Panc1 (cell line): ENCODE results near the gene PML. TPM values are rescaled to one million over a fixed set of nuclear protein-coding genes. Genes with fewer than 3 reads are reported as not detected.
"Not testable (repeated sequence)": the region's sequence is repeated elsewhere in the genome, so short reads cannot be mapped to it uniquely, and the experiment has no call there.

Experiments used
- ATAC-seq: fragments of 200-7000 bp; cut with Tn5 transposase; 2 replicates; pipeline ENCODE4 v1.9.1; 2020; ENCODE audit warnings: mild to moderate bottlenecking, moderate library complexity
- BruUV-seq: library from RNA; stranded (reverse); fragments of 400-500 nt; replicated peaks from 2 replicates; lab custom pipeline; 2021; lab: Mats Ljungman, UMichigan
- CTCF ChIA-PET: fragments of 300-600 bp; sonication (Branson Sonifier 250); formaldehyde crosslinking; loops from one replicate; lab custom pipeline; 2022; ENCODE audit warnings: antibody characterized with exemption; lab: Charles Lee
- POLR2A ChIA-PET: fragments of 300-600 bp; sonication (Branson Sonifier 250); formaldehyde crosslinking; loops from one replicate; lab custom pipeline; 2022; ENCODE audit warnings: antibody characterized with exemption; lab: Charles Lee
- DNase-seq: peaks from one replicate; pipeline ENCODE4 v3.0.0-alpha.2; 2010; ENCODE audit warnings: low read depth, low spot score
- H3K27ac ChIP-seq: 2 replicates; pipeline ENCODE4 v1.5.1; 2011; ENCODE audit warnings: mild to moderate bottlenecking, low read length, inconsistent platforms
- H3K27me3 ChIP-seq: fragments of 200-500 bp; sonication (Bioruptor generic); 2 replicates; pipeline ENCODE4 v1.6.0; 2014; ENCODE audit warnings: low read length, inconsistent platforms; ENCODE audit not compliant: control insufficient read depth, insufficient read depth
- H3K36me3 ChIP-seq: fragments of 200-500 bp; sonication (Bioruptor generic); 2 replicates; pipeline ENCODE4 v1.5.1; 2014; ENCODE audit warnings: inconsistent platforms, mild to moderate bottlenecking, low read length, moderate library complexity; ENCODE audit not compliant: control insufficient read depth, insufficient read depth
- H3K4me1 ChIP-seq: 2 replicates; pipeline ENCODE4 v1.5.1; 2011; ENCODE audit warnings: inconsistent platforms, mild to moderate bottlenecking, low read length, moderate library complexity; ENCODE audit not compliant: control insufficient read depth, insufficient read depth
- H3K4me3 ChIP-seq, 2 experiments: 2 replicates each; pipeline ENCODE4 v1.5.1; 2011 to 2012; ENCODE audit warnings: low read depth in 2 of 2, low read length in 2 of 2, mild to moderate bottlenecking in 2 of 2, inconsistent platforms in 1 of 2, moderate library complexity in 1 of 2
- H3K9me3 ChIP-seq: fragments of 200-500 bp; sonication (Bioruptor generic); 2 replicates; pipeline ENCODE4 v1.5.1; 2014; ENCODE audit warnings: low read depth, mild to moderate bottlenecking, inconsistent platforms, low read length, moderate library complexity; ENCODE audit not compliant: control insufficient read depth, insufficient read depth
- in situ Hi-C: cut with HindIII; loops from 2 replicates; pipeline ENCODE4 v1.10.0; 2016; ENCODE audit warnings: low sequenced_read_pairs, low pct_unique_long_range_greater_than_20kb
- intact Hi-C: fragments of 100-400 bp; cut with micrococcal nuclease; formaldehyde crosslinking; loops from one replicate; pipeline ENCODE4 v1.10.0; 2022; ENCODE audit not compliant: unreplicated experiment
- total RNA-seq: library from RNA; stranded (reverse); gene quantifications from one replicate; pipeline ENCODE4 v1.2.1, GENCODE V29; 2021; ENCODE audit not compliant: unreplicated experiment
- TF ChIP-seq, protein P1 (sequence below): fragments of 450-650 bp; IDR thresholded peaks from 2 replicates; pipeline ENCODE4 v1.5.1; 2017; ENCODE audit warnings: mild to moderate bottlenecking

The PML gene
- total RNA-seq, 1 experiment from 2014 or later = 52.2 TPM

DNA sequence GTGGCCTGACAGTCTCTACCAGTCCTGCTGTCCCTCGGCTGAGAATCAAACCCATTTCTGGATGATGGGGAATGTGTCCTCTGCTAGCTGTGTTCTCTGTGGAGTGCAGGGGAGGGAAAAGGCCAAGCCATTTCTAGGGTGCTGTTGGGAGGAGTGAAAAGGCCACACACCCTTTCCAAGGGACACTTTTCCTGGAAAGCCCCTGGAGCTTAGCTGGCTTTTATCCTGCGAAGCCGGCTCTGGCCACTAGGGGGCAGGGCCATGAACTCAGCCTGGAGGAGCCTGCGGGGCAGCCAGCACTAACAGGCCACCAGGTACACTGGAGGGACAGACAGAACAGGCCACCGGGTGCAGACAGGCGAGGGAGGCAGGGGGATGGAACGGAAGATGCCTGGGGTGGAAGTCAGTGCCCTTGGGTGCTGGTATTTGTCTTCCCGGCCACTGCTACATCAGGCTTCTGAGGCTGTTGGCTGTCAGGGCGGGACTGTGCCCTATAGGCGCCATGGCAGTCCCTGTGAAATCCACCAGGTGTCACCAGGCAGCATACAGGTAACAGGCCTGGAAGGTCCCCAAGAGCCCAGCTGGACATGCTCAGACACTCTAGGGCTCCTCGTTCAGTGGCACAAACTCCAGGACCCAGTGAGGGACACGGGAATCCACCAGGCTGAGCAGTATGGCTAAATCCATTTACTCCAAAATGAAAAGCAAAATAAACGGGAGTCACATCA is 71.3 kb downstream of the PML start:
- H3K4me1 ChIP-seq, POLR2A ChIA-PET, intact Hi-C loops, DNase-seq, H3K27me3 ChIP-seq, in situ Hi-C loops, BruUV-seq, H3K36me3 ChIP-seq, H3K27ac ChIP-seq, H3K4me3 ChIP-seq, H3K9me3 ChIP-seq: not testable (repeated sequence)
- TF ChIP-seq, protein P1, sequence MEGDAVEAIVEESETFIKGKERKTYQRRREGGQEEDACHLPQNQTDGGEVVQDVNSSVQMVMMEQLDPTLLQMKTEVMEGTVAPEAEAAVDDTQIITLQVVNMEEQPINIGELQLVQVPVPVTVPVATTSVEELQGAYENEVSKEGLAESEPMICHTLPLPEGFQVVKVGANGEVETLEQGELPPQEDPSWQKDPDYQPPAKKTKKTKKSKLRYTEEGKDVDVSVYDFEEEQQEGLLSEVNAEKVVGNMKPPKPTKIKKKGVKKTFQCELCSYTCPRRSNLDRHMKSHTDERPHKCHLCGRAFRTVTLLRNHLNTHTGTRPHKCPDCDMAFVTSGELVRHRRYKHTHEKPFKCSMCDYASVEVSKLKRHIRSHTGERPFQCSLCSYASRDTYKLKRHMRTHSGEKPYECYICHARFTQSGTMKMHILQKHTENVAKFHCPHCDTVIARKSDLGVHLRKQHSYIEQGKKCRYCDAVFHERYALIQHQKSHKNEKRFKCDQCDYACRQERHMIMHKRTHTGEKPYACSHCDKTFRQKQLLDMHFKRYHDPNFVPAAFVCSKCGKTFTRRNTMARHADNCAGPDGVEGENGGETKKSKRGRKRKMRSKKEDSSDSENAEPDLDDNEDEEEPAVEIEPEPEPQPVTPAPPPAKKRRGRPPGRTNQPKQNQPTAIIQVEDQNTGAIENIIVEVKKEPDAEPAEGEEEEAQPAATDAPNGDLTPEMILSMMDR = peak; percentile 75
- CTCF ChIA-PET = interaction anchor here (2.1 kb wide), 1 partner anchor 242 kb away, joined by 6 read pairs; no protein-coding TSS in a partner anchor
- peak; percentile 99 for ATAC-seq

- H3K27me3 ChIP-seq, in situ Hi-C loops, ATAC-seq, BruUV-seq, DNase-seq, H3K27ac ChIP-seq, intact Hi-C loops, POLR2A ChIA-PET, H3K4me3 ChIP-seq, H3K4me1 ChIP-seq, CTCF ChIA-PET, H3K36me3 ChIP-seq, H3K9me3 ChIP-seq: not testable (repeated sequence)
Observed at GRCh38 chr15:74071645-74072044, 77.1 kb downstream of the PML start.

- intact Hi-C loops, H3K4me1 ChIP-seq, in situ Hi-C loops, H3K27me3 ChIP-seq, H3K9me3 ChIP-seq, CTCF ChIA-PET, ATAC-seq, H3K4me3 ChIP-seq, BruUV-seq, H3K36me3 ChIP-seq, POLR2A ChIA-PET, H3K27ac ChIP-seq, DNase-seq: not testable (repeated sequence)
Observed at GRCh38 chr15:74072132-74072531, 77.6 kb downstream of the PML start.

- CTCF ChIA-PET, POLR2A ChIA-PET, H3K9me3 ChIP-seq, BruUV-seq, in situ Hi-C loops, ATAC-seq, intact Hi-C loops, DNase-seq, H3K36me3 ChIP-seq, H3K27ac ChIP-seq, H3K4me3 ChIP-seq, H3K27me3 ChIP-seq, H3K4me1 ChIP-seq: not testable (repeated sequence)
Observed at GRCh38 chr15:74072614-74073337, 78.3 kb downstream of the PML start.

DNA sequence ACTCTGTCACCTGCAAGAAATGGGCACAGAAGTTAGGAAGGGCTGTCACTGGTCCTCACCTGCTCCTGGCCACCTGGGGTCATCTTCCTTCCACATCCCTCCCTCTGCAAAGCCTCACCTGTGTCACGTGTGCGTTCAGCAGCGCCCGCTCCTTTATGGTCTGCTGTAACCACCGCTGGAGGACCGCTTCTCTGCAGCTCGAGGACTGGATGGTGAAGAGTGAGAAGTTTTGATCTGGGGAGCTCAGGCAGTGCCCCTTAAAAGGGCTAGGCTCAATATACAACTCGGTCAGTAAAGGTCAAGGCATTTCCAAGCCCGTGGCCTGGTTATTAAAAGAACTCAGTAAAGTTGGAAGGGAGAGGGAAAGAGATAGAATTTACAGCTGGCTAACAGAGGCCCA is 81.3 kb downstream of the PML start:
- in situ Hi-C loops, POLR2A ChIA-PET, CTCF ChIA-PET, H3K27me3 ChIP-seq, H3K36me3 ChIP-seq, intact Hi-C loops, BruUV-seq, H3K9me3 ChIP-seq, H3K4me3 ChIP-seq, ATAC-seq, DNase-seq, H3K4me1 ChIP-seq, H3K27ac ChIP-seq: not testable (repeated sequence)

GRCh38 chr15:74082450-74082849 is 87.9 kb downstream of the PML start, which contains the start of gene GOLGA6A:
Gene GOLGA6A, minus strand, starts transcription at chr15:74082550. Its CDS starts 41 bp downstream, at chr15:74082509.
- H3K9me3 ChIP-seq, POLR2A ChIA-PET, ATAC-seq, H3K4me1 ChIP-seq, BruUV-seq, DNase-seq, H3K36me3 ChIP-seq, H3K27me3 ChIP-seq, CTCF ChIA-PET, H3K4me3 ChIP-seq, H3K27ac ChIP-seq, intact Hi-C loops, in situ Hi-C loops: not testable (repeated sequence)
